ENCODE data around the gene ZNF443.
A peak's percentile ranks its signal among the peaks of the same experiment; 100 is the strongest.
"Not testable (repeated sequence)": the region's sequence is repeated elsewhere in the genome, so short reads cannot be mapped to it uniquely, and the experiment has no call there.

Gene ZNF443

GRCh38 chr19:12440541-12441316 is at the start of gene ZNF443:
ZNF443 (minus strand) TSS chr19:12441021; CDS start chr19:12440914, 107 bp downstream.
- DNase-seq = peak; percentile 97

GRCh38 chr19:12486265-12486783 is 45.5 kb upstream of the ZNF443 start:
- DNase-seq = not testable (repeated sequence)

- no peak for DNase-seq
Measured at GRCh38 chr19:12485571-12485970, 44.8 kb upstream of the ZNF443 start.

- no peak for DNase-seq
Measured at GRCh38 chr19:12485052-12485416, 44.2 kb upstream of the ZNF443 start.

- DNase-seq = peak; percentile 94
Measured at GRCh38 chr19:12484371-12485051, 43.7 kb upstream of the ZNF443 start, which contains the start of gene ZNF709. ZNF709 (minus strand) TSS chr19:12484816; CDS start chr19:12484657, 159 bp downstream.

GRCh38 chr19:12484011-12484370 is 43.2 kb upstream of the ZNF443 start:
- no peak for DNase-seq

- DNase-seq = no peak
Measured at GRCh38 chr19:12482509-12482886, 41.7 kb upstream of the ZNF443 start.

- DNase-seq = no peak
Measured at GRCh38 chr19:12481781-12482508, 41.1 kb upstream of the ZNF443 start.

- no peak for DNase-seq
Measured at GRCh38 chr19:12478234-12478941, 37.6 kb upstream of the ZNF443 start.

GRCh38 chr19:12467651-12468050 is 26.8 kb upstream of the ZNF443 start:
- not testable (repeated sequence) for DNase-seq

- no peak for DNase-seq
Measured at GRCh38 chr19:12465211-12465610, 24.4 kb upstream of the ZNF443 start.

- no peak for DNase-seq
Measured at GRCh38 chr19:12464769-12465168, 23.9 kb upstream of the ZNF443 start.

- not testable (repeated sequence) for DNase-seq
Measured at GRCh38 chr19:12464139-12464538, 23.3 kb upstream of the ZNF443 start.

GRCh38 chr19:12453495-12453894 is 12.7 kb upstream of the ZNF443 start:
- DNase-seq = no peak

- no peak for DNase-seq
Measured at GRCh38 chr19:12450844-12451243, 10.0 kb upstream of the ZNF443 start.

- no peak for DNase-seq
Measured at GRCh38 chr19:12448808-12449207, 8.0 kb upstream of the ZNF443 start.

- not testable (repeated sequence) for DNase-seq
Measured at GRCh38 chr19:12439686-12440540, 908 bp downstream of the ZNF443 start.

- DNase-seq = not testable (repeated sequence)
Measured at GRCh38 chr19:12430726-12431299, 10.0 kb downstream of the ZNF443 start.

- DNase-seq = no peak
Measured at GRCh38 chr19:12425888-12426274, 14.9 kb downstream of the ZNF443 start.

- DNase-seq = no peak
Measured at GRCh38 chr19:12425236-12425887, 15.5 kb downstream of the ZNF443 start.

GRCh38 chr19:12417273-12417672 is 23.5 kb downstream of the ZNF443 start:
- DNase-seq = not testable (repeated sequence)

Measured in midbrain (tissue), 1 donor.